Measurements from ENCODE around the gene SMAD2.

Gene SMAD2

DNA sequence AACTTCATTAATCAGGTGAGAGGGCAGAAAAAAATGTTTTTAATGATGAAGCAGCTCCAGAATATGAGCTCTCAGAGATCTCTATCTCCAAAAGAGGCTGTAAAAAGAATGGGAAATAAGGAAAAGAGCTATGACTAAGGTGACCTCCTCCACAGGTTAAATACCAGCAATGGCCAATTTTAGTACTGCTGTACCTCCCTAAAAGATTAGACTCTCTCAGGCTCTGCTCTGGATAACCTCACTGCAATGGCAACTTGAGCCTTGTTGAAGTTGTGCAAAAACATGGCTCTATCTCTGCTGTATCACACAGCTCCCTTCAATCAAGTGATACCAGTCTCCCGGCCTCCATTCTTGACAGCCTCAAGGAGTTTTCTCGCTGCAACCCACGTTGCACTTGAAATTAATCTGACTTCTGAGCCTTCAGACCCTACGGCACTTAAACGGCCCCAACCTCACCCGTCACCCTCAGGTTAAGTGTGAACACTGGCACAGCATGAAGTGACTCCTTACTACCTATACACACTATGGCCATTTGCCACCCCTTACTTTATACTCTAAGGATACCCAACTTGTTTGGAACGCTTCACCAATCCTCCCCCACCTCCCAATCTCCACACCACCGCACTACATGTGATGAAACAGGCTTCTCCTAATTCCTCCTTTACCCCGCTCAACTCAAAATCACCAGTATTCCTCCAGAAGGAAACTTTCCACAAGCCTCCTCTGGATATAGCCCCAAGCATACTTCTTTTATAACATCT lies 36.3 kb downstream of the SMAD2 start:
- ChIA-PET POLR2A (interaction anchor here (0.6 kb wide), 1 partner anchor 81 kb away, joined by 4 read pairs; no protein-coding TSS in a partner anchor), CTCF (interaction anchor here (0.7 to 1.1 kb wide), 2 partner anchors 26 to 30 kb away, joined by 3 read pairs; no protein-coding TSS in a partner anchor)
- TF ChIP-seq CTCF (IDR thresholded peaks at IDR 0.05; ENCODE audit: control extremely low read depth, extremely low read depth, low read depth, missing control alignments) = no peak
- no peak for DNase-seq (ENCODE audit: extremely low spot score)

DNA sequence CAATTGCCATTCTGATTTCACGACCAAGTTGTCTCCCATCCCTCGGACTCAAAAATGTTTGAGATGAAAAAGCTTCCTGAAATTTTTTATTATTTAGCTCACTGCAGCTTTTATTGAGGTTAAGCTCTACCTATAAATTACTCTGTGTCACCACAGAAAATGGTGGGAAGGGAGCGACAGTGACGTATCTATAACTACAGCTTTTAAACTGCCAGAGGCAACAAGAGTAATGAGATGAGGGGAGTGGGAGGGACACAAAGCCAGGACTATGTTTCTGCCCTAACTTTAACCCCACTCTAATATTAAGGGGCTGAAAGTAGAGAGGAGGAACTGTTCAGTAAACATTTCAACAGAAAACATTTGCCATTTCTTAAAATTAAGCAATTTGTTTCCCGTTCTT lies 37.4 kb downstream of the SMAD2 start:
- TF ChIP-seq CTCF (IDR thresholded peaks at IDR 0.05; ENCODE audit: control extremely low read depth, extremely low read depth, low read depth, missing control alignments) = no peak
- ChIA-PET POLR2A (no interaction called here), CTCF (interaction anchor here (1.1 to 1.4 kb wide), 3 partner anchors 13 to 29 kb away, joined by 3 to 6 read pairs (median 3); no protein-coding TSS in a partner anchor)
- no peak for DNase-seq (ENCODE audit: extremely low spot score)

- peak; percentile 12 for DNase-seq (ENCODE audit: extremely low spot score)
- TF ChIP-seq CTCF (IDR thresholded peaks at IDR 0.05; ENCODE audit: control extremely low read depth, extremely low read depth, low read depth, missing control alignments) = no peak
- CTCF ChIA-PET = interaction anchor here (1.3 to 3.6 kb wide), 3 partner anchors 9 to 18 kb away, joined by 3 to 13 read pairs (median 4); no protein-coding TSS in a partner anchor
- POLR2A ChIA-PET = no interaction called here
These were observed 42.3 kb downstream of the SMAD2 start for GRCh38 chr18:47888156-47888555.

GRCh38 chr18:47887227-47887626 lies 43.2 kb downstream of the SMAD2 start:
- no peak for TF ChIP-seq CTCF (IDR thresholded peaks at IDR 0.05; ENCODE audit: control extremely low read depth, extremely low read depth, low read depth, missing control alignments)
- ChIA-PET POLR2A (no interaction called here), CTCF (interaction anchor here (0.7 to 1.7 kb wide), 3 partner anchors 11 to 31 kb away, joined by 3 to 4 read pairs (median 3); no protein-coding TSS in a partner anchor)
- DNase-seq (ENCODE audit: extremely low spot score) = no peak

GRCh38 chr18:47883771-47884413 lies 46.6 kb downstream of the SMAD2 start:
- no peak for DNase-seq (ENCODE audit: extremely low spot score)
- POLR2A ChIA-PET = no interaction called here
- no peak for TF ChIP-seq CTCF (IDR thresholded peaks at IDR 0.05; ENCODE audit: control extremely low read depth, extremely low read depth, low read depth, missing control alignments)
- CTCF ChIA-PET = interaction anchor here (1.0 to 1.3 kb wide), 3 partner anchors 13 to 39 kb away, joined by 3 to 5 read pairs (median 3); no protein-coding TSS in a partner anchor

DNA sequence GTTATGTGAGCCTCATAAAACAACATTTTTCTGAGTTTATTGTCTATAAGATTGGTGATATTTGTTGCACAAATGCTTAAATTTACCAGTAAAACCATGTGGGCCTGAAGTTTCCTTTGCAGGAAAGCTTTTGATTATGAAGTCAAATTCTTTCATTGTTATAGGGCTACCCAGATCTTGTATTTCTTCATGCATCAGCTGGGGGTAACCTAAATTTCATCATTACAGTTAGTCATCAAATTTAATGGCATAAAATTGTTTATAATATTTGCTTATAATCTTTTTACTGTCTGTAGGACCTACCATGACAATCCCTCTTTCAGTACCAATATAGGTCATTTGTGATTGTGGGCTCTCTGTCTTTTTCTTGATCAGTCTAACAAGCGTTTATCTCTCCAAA lies 47.8 kb downstream of the SMAD2 start:
- POLR2A ChIA-PET = no interaction called here
- TF ChIP-seq CTCF (IDR thresholded peaks at IDR 0.05; ENCODE audit: control extremely low read depth, extremely low read depth, low read depth, missing control alignments) = no peak
- DNase-seq (ENCODE audit: extremely low spot score) = no peak
- CTCF ChIA-PET = interaction anchor here (1.3 kb wide), 1 partner anchor 12 kb away, joined by 3 read pairs; no protein-coding TSS in a partner anchor

All from GM10248 (cell line).